PFSK-1 (cell line): Measurements from ENCODE around the gene PAPLN.

Experiments
- FOXP2 ChIP-seq: optimal IDR thresholded peaks from 2 replicates; pipeline ENCODE3; 2011; ENCODE audit warnings: borderline replicate concordance, control low read depth, inconsistent platforms; ENCODE audit not compliant: insufficient read depth; ENCODE audit errors: extremely low read length, extremely low read depth
- POLR2AphosphoS5 ChIP-seq: IDR thresholded peaks from 2 replicates; pipeline ENCODE4 v1.6.1; 2012; ENCODE audit warnings: low read depth, mild to moderate bottlenecking, control low read depth, low read length, moderate library complexity
- REST ChIP-seq, 2 experiments: IDR thresholded peaks; 2 replicates each; pipeline versions ENCODE4 v1.6.1 to v1.8.0; 2011 to 2012; ENCODE audit warnings: low read depth in 2 of 2, low read length in 2 of 2, control low read depth in 1 of 2, inconsistent platforms in 1 of 2, mild to moderate bottlenecking in 1 of 2, moderate library complexity in 1 of 2; ENCODE audit not compliant: insufficient read depth in 1 of 2
- SIN3A ChIP-seq: IDR thresholded peaks from 2 replicates; pipeline ENCODE4 v1.6.1; 2012; ENCODE audit warnings: mild to moderate bottlenecking, low read length, moderate library complexity, borderline replicate concordance; ENCODE audit not compliant: insufficient read depth
- TAF1 ChIP-seq: IDR thresholded peaks from 2 replicates; pipeline ENCODE4 v1.6.1; 2012; ENCODE audit warnings: low read length, control low read depth, borderline replicate concordance; ENCODE audit not compliant: insufficient read depth

Gene PAPLN

GRCh38 chr14:73323896-73324399 lies 86.6 kb downstream of the PAPLN start:
- TF ChIP-seq TAF1 (no peak), FOXP2 (no peak), SIN3A (no peak), POLR2AphosphoS5 (no peak), REST (IDR thresholded peaks at IDR 0.05; ENCODE audit: insufficient read depth in 1 of 2, low read depth in 2 of 2, low read length in 2 of 2) (no peak)
